ENCODE results near the gene CLEC2L. TPM values are rescaled to one million over a fixed set of nuclear protein-coding genes. Genes with fewer than 3 reads are reported as not detected.

The CLEC2L gene
- total and polyA plus RNA-seq, 2 of the 8 experiments (the other 6 are each of a cell fraction or from before 2014, with no cell fraction given) = 0.20 to 1.9 TPM

DNA sequence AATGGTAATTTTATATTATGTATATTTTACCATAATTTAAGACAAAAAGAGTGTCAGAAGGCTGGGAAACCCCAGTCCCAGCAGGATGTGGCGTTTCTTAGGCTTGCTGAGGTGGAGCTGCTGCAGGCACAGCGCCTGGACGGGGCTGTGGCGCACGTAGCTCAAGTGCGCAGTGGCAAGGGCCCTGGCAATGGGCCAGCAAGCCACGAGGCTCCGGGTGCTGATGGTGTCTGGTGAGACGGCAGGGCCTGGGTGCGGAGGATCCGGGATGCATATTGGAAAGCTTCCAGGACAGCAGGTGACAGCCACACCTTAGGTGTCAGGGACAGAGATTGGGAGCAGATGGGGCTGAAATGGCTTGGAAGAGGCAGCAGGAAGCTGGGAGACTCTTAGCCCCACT, 37.2 kb downstream of the CLEC2L start:
- H4K8ac ChIP-seq (ENCODE audit: extremely low read depth, insufficient read depth, low read length) = no peak overlapping the region; the same call in 1 of the 2 replicates
- no peaks in the 10 kb centered on the region for H3K79me2 ChIP-seq (ENCODE audit: control insufficient read depth in 1 of 2, insufficient read depth in 2 of 2, low read length in 2 of 2)
- no peaks in the 10 kb centered on the region; a peak in 1 of 8 replicates for H3K36me3 ChIP-seq (ENCODE audit: control insufficient read depth in 2 of 4, insufficient read depth in 4 of 4, low read length in 3 of 4)
- no peak overlapping the region for H4K91ac ChIP-seq (replicated peaks; ENCODE audit: insufficient read length, low read length)
- H3K4me2 ChIP-seq (ENCODE audit: insufficient read depth in 1 of 2, low read depth in 2 of 2, low read length in 2 of 2) = no peak overlapping the region
- TF ChIP-seq NRF1 (IDR thresholded peaks at IDR 0.05; ENCODE audit: low read depth, low read length) (no peak), SIX5 (IDR thresholded peaks at IDR 0.05; ENCODE audit: low read depth, low read length) (no peak), CBX5 (IDR thresholded peaks at IDR 0.05; ENCODE audit: low read depth, low read length) (no peak)
- no peaks in the 10 kb centered on the region for H3K27me3 ChIP-seq (replicated peaks in 1 of 4; ENCODE audit: control insufficient read depth in 3 of 4, extremely low read depth in 1 of 4, insufficient read depth in 3 of 4, low read length in 3 of 4)
- ChIA-PET POLR2A (ENCODE audit: partially characterized antibody) (interaction anchor here (1.6 kb wide), 1 partner anchor 78 kb away, joined by 3 read pairs; no protein-coding TSS in a partner anchor), CTCF (ENCODE audit: partially characterized antibody) (interaction anchor here (1.2 to 10.2 kb wide), 4 partner anchors 10 to 59 kb away, joined by 3 to 156 read pairs (median 28); no protein-coding TSS in a partner anchor)
- H2BK120ac ChIP-seq (replicated peaks; ENCODE audit: low read depth, low read length) = no peak overlapping the region
- H2BK15ac ChIP-seq (ENCODE audit: low read length) = no peak overlapping the region
- H2AK5ac ChIP-seq (ENCODE audit: low read depth, low read length) = no peak overlapping the region
- H2BK20ac ChIP-seq (ENCODE audit: low read length) = no peak overlapping the region
- H3K9ac ChIP-seq (replicated peaks in 1 of 4; ENCODE audit: extremely low read depth in 1 of 4, low read depth in 3 of 4, low read length in 3 of 4) = no peak overlapping the region
- H3K4ac ChIP-seq (replicated peaks; ENCODE audit: insufficient read length, low read depth, low read length) = no peak overlapping the region
- H3K56ac ChIP-seq (replicated peaks; ENCODE audit: insufficient read length, low read depth, low read length) = no peak overlapping the region
- H3K4me3 ChIP-seq (ENCODE audit: extremely low read depth in 1 of 4, insufficient read depth in 2 of 4, low read depth in 3 of 4, low read length in 4 of 4) = no peak overlapping the region
- H3K23me2 ChIP-seq (ENCODE audit: low read depth, low read length) = no peaks in the 10 kb centered on the region
- FAIRE-seq (no peak), DNase-seq (ENCODE audit: low read depth in 1 of 2, low spot score in 2 of 2) (no peak)
- peaks cover 0 to 6% (median 1%) of the 10 kb centered on the region in 4 experiments; a peak in 2 of 7 replicates for H3K4me1 ChIP-seq (replicated peaks in 1 of 4; ENCODE audit: control insufficient read depth in 3 of 4, insufficient read depth in 4 of 4, low read length in 3 of 4)
- H3K18ac ChIP-seq (ENCODE audit: extremely low read depth, low read length) = no peak overlapping the region
- H2BK5ac ChIP-seq (ENCODE audit: low read depth, low read length) = no peak overlapping the region
- no peak overlapping the region for H3K27ac ChIP-seq (ENCODE audit: low read depth, low read length)
- no peaks in the 10 kb centered on the region for H3K9me3 ChIP-seq (ENCODE audit: insufficient read depth in 2 of 2, low read depth in 1 of 2, low read length in 1 of 2)
- 88% methylated on average over 11 of the region's 11 CpGs; no CpG with 5 or more reads in 1 of the 2 experiments for WGBS, 2 experiments (ENCODE audit: extremely low coverage in 1 of 2, insufficient coverage in 1 of 2, insufficient read length in 1 of 2, insufficient replicate concordance in 2 of 2, low coverage in 1 of 2, low lambda C conversion rate in 2 of 2, missing lambda C conversion rate in 1 of 2)
- no peak overlapping the region for H2BK12ac ChIP-seq (ENCODE audit: low read depth, low read length)
- no peaks in the 10 kb centered on the region for H3K79me1 ChIP-seq (ENCODE audit: low read depth, low read length)
- no peaks in the 10 kb centered on the region for H4K20me1 ChIP-seq (replicated peaks in 1 of 2; ENCODE audit: control insufficient read depth in 1 of 2, insufficient read depth in 2 of 2, low read length in 2 of 2)
- no peak overlapping the region for H4K5ac ChIP-seq (ENCODE audit: insufficient read length, low read depth, low read length)
- no peak overlapping the region for H2AFZ ChIP-seq (ENCODE audit: low read length)
- H3K23ac ChIP-seq (ENCODE audit: insufficient read length) = no peak overlapping the region
- no peak overlapping the region for H3K14ac ChIP-seq (ENCODE audit: insufficient read length)

All from H1 (cell line).